GM23338 (cell line): Measurements from ENCODE around the gene NHSL1. TPM values are rescaled to one million over a fixed set of nuclear protein-coding genes. Genes with fewer than 3 reads are reported as not detected.

Experiments used
- ATAC-seq: fragments of 200-7000 bp; cut with Tn5 transposase; 3 replicates; pipeline ENCODE4 v1.9.1; 2020
- DNase-seq: peaks from one replicate; pipeline ENCODE4 v3.0.0-alpha.2; 2015; ENCODE audit warnings: low spot score
- H2AFZ ChIP-seq: fragments of 200-600 bp; sonication (generic); 2 replicates; pipeline ENCODE4 v1.8.0; 2016; ENCODE audit warnings: antibody characterized with exemption, mild to moderate bottlenecking, moderate library complexity
- H3F3A ChIP-seq: fragments of 200-600 bp; sonication (generic); replicated peaks from 2 replicates; pipeline ENCODE4 v1.8.0; 2017; ENCODE audit warnings: antibody characterized with exemption, mixed run types, low read depth
- H3K27ac ChIP-seq: fragments of 200-600 bp; sonication (generic); 2 replicates; pipeline ENCODE4 v1.6.1; 2016; ENCODE audit warnings: low read depth
- H3K27me3 ChIP-seq: fragments of 200-600 bp; sonication (generic); 2 replicates; pipeline ENCODE4 v1.8.0; 2016; ENCODE audit warnings: mild to moderate bottlenecking, mixed run types, moderate library complexity; ENCODE audit not compliant: insufficient read depth
- H3K36me3 ChIP-seq: fragments of 200-600 bp; sonication (generic); 2 replicates; pipeline ENCODE4 v1.8.0; 2016; ENCODE audit warnings: mild to moderate bottlenecking; ENCODE audit not compliant: insufficient read depth
- H3K4me1 ChIP-seq: fragments of 200-600 bp; sonication (generic); 2 replicates; pipeline ENCODE4 v1.8.0; 2016; ENCODE audit warnings: mild to moderate bottlenecking, moderate library complexity; ENCODE audit not compliant: insufficient read depth
- H3K4me2 ChIP-seq: fragments of 200-600 bp; sonication (generic); 2 replicates; pipeline ENCODE4 v1.7.1; 2017; ENCODE audit warnings: mixed run types
- H3K4me3 ChIP-seq: fragments of 200-600 bp; sonication (generic); 2 replicates; pipeline ENCODE4 v1.6.1; 2016; ENCODE audit warnings: mixed run types
- H3K79me2 ChIP-seq: fragments of 200-600 bp; sonication (generic); replicated peaks from 2 replicates; pipeline ENCODE4 v1.8.0; 2017; ENCODE audit warnings: mild to moderate bottlenecking; ENCODE audit not compliant: insufficient read depth
- H3K9me2 ChIP-seq: fragments of 200-600 bp; sonication (generic); 2 replicates; pipeline ENCODE4 v1.8.0; 2017; ENCODE audit not compliant: insufficient read depth
- H4K20me1 ChIP-seq: fragments of 200-600 bp; sonication (generic); replicated peaks from 2 replicates; pipeline ENCODE4 v1.8.0; 2017; ENCODE audit warnings: mild to moderate bottlenecking; ENCODE audit not compliant: insufficient read depth
- H3K27ac Mint-ChIP-seq: 2 replicates; pipeline ENCODE4 v1.8.0; 2020; ENCODE audit warnings: inconsistent platforms, mild to moderate bottlenecking, moderate library complexity, mixed read lengths
- H3K27me3 Mint-ChIP-seq: 3 replicates; pipeline ENCODE4 v1.8.0; 2022; ENCODE audit warnings: low read depth, mild to moderate bottlenecking, moderate library complexity, mixed read lengths, inconsistent platforms; ENCODE audit not compliant: insufficient read depth, poor library complexity
- H3K36me3 Mint-ChIP-seq: 3 replicates; pipeline ENCODE4 v1.8.0; 2021; ENCODE audit warnings: low read depth, mild to moderate bottlenecking, inconsistent platforms, moderate library complexity, mixed read lengths
- H3K4me1 Mint-ChIP-seq: 3 replicates; pipeline ENCODE4 v1.8.0; 2020; ENCODE audit warnings: mild to moderate bottlenecking, inconsistent platforms, mixed read lengths
- H3K4me3 Mint-ChIP-seq: 3 replicates; pipeline ENCODE4 v1.8.0; 2021; ENCODE audit warnings: moderate library complexity, mild to moderate bottlenecking, inconsistent platforms, mixed read lengths
- H3K9me3 Mint-ChIP-seq: 3 replicates; pipeline ENCODE4 v1.8.0; 2020; ENCODE audit warnings: moderate library complexity, mild to moderate bottlenecking, inconsistent platforms, mixed read lengths
- CREB1 ChIP-seq: fragments of 250-450 bp; sonication (Bioruptor Pico); IDR thresholded peaks from 2 replicates; pipeline ENCODE4 v1.5.0; 2020; ENCODE audit warnings: low read depth, mild to moderate bottlenecking, moderate library complexity
- EZH2 ChIP-seq: fragments of 200-600 bp; sonication (generic); IDR thresholded peaks from one replicate; pipeline ENCODE4 v1.8.0; 2017; ENCODE audit warnings: antibody characterized with exemption, mild to moderate bottlenecking, low read depth; ENCODE audit not compliant: unreplicated experiment
- EZH2phosphoT487 ChIP-seq: fragments of 200-600 bp; sonication (generic); IDR thresholded peaks from one replicate; pipeline ENCODE4 v1.8.1; 2018; ENCODE audit warnings: antibody characterized with exemption; ENCODE audit not compliant: unreplicated experiment
- JUNB ChIP-seq: IDR thresholded peaks from one replicate; pipeline ENCODE4 v1.6.1; 2016; ENCODE audit warnings: antibody characterized with exemption; ENCODE audit not compliant: unreplicated experiment
- NANOG ChIP-seq: IDR thresholded peaks from 2 replicates; pipeline ENCODE4 v1.6.1; 2016; ENCODE audit warnings: antibody characterized with exemption, borderline replicate concordance
- POLR2AphosphoS5 ChIP-seq: IDR thresholded peaks from 2 replicates; pipeline ENCODE4 v1.6.1; 2016; ENCODE audit warnings: antibody characterized with exemption, low read depth
- STAT1 ChIP-seq: IDR thresholded peaks from one replicate; pipeline ENCODE4 v1.6.1; 2016; ENCODE audit warnings: antibody characterized with exemption; ENCODE audit not compliant: unreplicated experiment
- ZNF114 ChIP-seq: fragments of 250-450 bp; sonication (Bioruptor Pico); IDR thresholded peaks from 2 replicates; pipeline ENCODE4 v1.5.0; 2020; ENCODE audit warnings: mild to moderate bottlenecking, moderate library complexity
- ZNF331 ChIP-seq: fragments of 250-450 bp; sonication (Bioruptor Pico); IDR thresholded peaks from 2 replicates; pipeline ENCODE4 v1.5.0; 2020; ENCODE audit warnings: low read depth, mild to moderate bottlenecking, moderate library complexity
- polyA plus RNA-seq: library from polyadenylated mRNA; unstranded; fragments of >200 nt; fragmentation: Nextera tagmentation; extraction: Ambion mirVana; gene quantifications from 2 replicates; pipeline ENCODE4 v1.2.1, GENCODE V29; 2016
- total RNA-seq: library from RNA; depleted of rRNA; stranded (reverse); fragments of >200 nt; shearing (Covaris generic); gene quantifications from 2 replicates; pipeline ENCODE4 v1.2.3, GENCODE V29; 2014
- TF ChIP-seq, protein P1 (sequence below), 2 experiments: fragments of 200-600 bp in 1 of 2; sonication (generic) in 1 of 2; conservative IDR thresholded peaks; 2 replicates each; pipeline versions ENCODE4 v1.5.1 to v1.6.1; 2016 to 2017; ENCODE audit warnings: antibody characterized with exemption in 2 of 2, low read depth in 2 of 2, mild to moderate bottlenecking in 2 of 2, moderate library complexity in 1 of 2
- TF ChIP-seq, protein P2 (sequence below): fragments of 250-450 bp; sonication (Bioruptor Pico); IDR thresholded peaks from 2 replicates; pipeline ENCODE4 v1.5.0; 2020; ENCODE audit warnings: mild to moderate bottlenecking, moderate library complexity
- TF ChIP-seq, protein P3 (sequence below): IDR thresholded peaks from 2 replicates; pipeline ENCODE4 v1.6.1; 2016; ENCODE audit warnings: antibody characterized with exemption
- TF ChIP-seq, protein P4 (sequence below): IDR thresholded peaks from one replicate; pipeline ENCODE4 v1.6.1; 2018; ENCODE audit warnings: antibody characterized with exemption; ENCODE audit not compliant: unreplicated experiment

The NHSL1 gene
- total and polyA plus RNA-seq, 2 experiments from 2014 or later = 11.2 to 24.5 TPM

DNA sequence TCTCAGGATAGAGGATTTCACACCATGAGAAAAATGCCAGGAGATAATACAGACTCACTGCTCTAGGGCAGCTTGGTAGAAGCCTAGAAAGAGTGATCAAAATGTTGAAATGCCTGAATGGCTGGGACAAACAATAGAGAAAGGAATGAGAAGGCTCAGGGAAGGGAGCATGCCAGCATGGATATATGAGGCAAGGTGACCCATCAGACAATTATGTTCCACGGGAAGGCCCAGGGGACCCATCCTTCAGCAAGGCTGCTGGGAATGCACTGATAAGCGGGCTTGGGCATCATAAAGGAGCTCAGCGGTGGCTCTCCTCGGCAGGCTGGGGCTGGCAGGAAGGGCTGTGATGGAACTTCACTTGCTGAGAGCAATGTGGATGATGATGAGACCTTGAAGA is 83.1 kb downstream of the NHSL1 start:
- TF ChIP-seq NANOG (no peak), ZNF331 (CRISPR knock-in tag) (no peak), EZH2phosphoT487 (no peak), CREB1 (CRISPR knock-in tag) (no peak), POLR2AphosphoS5 (no peak), ZNF114 (CRISPR knock-in tag) (no peak), EZH2 (no peak), STAT1 (no peak), JUNB (no peak)
- TF ChIP-seq, protein P1, sequence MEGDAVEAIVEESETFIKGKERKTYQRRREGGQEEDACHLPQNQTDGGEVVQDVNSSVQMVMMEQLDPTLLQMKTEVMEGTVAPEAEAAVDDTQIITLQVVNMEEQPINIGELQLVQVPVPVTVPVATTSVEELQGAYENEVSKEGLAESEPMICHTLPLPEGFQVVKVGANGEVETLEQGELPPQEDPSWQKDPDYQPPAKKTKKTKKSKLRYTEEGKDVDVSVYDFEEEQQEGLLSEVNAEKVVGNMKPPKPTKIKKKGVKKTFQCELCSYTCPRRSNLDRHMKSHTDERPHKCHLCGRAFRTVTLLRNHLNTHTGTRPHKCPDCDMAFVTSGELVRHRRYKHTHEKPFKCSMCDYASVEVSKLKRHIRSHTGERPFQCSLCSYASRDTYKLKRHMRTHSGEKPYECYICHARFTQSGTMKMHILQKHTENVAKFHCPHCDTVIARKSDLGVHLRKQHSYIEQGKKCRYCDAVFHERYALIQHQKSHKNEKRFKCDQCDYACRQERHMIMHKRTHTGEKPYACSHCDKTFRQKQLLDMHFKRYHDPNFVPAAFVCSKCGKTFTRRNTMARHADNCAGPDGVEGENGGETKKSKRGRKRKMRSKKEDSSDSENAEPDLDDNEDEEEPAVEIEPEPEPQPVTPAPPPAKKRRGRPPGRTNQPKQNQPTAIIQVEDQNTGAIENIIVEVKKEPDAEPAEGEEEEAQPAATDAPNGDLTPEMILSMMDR (conservative IDR thresholded peaks at IDR 0.05; ENCODE audit: low read depth in 2 of 2) = no peak
- TF ChIP-seq, protein P2, sequence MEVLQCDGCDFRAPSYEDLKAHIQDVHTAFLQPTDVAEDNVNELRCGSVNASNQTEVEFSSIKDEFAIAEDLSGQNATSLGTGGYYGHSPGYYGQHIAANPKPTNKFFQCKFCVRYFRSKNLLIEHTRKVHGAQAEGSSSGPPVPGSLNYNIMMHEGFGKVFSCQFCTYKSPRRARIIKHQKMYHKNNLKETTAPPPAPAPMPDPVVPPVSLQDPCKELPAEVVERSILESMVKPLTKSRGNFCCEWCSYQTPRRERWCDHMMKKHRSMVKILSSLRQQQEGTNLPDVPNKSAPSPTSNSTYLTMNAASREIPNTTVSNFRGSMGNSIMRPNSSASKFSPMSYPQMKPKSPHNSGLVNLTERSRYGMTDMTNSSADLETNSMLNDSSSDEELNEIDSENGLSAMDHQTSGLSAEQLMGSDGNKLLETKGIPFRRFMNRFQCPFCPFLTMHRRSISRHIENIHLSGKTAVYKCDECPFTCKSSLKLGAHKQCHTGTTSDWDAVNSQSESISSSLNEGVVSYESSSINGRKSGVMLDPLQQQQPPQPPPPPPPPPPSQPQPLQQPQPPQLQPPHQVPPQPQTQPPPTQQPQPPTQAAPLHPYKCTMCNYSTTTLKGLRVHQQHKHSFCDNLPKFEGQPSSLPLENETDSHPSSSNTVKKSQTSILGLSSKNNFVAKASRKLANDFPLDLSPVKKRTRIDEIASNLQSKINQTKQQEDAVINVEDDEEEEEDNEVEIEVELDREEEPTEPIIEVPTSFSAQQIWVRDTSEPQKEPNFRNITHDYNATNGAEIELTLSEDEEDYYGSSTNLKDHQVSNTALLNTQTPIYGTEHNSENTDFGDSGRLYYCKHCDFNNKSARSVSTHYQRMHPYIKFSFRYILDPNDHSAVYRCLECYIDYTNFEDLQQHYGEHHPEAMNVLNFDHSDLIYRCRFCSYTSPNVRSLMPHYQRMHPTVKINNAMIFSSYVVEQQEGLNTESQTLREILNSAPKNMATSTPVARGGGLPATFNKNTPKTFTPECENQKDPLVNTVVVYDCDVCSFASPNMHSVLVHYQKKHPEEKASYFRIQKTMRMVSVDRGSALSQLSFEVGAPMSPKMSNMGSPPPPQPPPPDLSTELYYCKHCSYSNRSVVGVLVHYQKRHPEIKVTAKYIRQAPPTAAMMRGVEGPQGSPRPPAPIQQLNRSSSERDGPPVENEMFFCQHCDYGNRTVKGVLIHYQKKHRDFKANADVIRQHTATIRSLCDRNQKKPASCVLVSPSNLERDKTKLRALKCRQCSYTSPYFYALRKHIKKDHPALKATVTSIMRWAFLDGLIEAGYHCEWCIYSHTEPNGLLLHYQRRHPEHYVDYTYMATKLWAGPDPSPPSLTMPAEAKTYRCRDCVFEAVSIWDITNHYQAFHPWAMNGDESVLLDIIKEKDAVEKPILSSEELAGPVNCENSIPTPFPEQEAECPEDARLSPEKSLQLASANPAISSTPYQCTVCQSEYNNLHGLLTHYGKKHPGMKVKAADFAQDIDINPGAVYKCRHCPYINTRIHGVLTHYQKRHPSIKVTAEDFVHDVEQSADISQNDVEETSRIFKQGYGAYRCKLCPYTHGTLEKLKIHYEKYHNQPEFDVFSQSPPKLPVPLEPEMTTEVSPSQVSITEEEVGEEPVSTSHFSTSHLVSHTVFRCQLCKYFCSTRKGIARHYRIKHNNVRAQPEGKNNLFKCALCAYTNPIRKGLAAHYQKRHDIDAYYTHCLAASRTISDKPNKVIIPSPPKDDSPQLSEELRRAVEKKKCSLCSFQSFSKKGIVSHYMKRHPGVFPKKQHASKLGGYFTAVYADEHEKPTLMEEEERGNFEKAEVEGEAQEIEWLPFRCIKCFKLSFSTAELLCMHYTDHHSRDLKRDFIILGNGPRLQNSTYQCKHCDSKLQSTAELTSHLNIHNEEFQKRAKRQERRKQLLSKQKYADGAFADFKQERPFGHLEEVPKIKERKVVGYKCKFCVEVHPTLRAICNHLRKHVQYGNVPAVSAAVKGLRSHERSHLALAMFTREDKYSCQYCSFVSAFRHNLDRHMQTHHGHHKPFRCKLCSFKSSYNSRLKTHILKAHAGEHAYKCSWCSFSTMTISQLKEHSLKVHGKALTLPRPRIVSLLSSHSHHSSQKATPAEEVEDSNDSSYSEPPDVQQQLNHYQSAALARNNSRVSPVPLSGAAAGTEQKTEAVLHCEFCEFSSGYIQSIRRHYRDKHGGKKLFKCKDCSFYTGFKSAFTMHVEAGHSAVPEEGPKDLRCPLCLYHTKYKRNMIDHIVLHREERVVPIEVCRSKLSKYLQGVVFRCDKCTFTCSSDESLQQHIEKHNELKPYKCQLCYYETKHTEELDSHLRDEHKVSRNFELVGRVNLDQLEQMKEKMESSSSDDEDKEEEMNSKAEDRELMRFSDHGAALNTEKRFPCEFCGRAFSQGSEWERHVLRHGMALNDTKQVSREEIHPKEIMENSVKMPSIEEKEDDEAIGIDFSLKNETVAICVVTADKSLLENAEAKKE (CRISPR knock-in tag) = no peak
- TF ChIP-seq, protein P3, sequence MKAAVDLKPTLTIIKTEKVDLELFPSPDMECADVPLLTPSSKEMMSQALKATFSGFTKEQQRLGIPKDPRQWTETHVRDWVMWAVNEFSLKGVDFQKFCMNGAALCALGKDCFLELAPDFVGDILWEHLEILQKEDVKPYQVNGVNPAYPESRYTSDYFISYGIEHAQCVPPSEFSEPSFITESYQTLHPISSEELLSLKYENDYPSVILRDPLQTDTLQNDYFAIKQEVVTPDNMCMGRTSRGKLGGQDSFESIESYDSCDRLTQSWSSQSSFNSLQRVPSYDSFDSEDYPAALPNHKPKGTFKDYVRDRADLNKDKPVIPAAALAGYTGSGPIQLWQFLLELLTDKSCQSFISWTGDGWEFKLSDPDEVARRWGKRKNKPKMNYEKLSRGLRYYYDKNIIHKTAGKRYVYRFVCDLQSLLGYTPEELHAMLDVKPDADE = no peak
- TF ChIP-seq, protein P4, sequence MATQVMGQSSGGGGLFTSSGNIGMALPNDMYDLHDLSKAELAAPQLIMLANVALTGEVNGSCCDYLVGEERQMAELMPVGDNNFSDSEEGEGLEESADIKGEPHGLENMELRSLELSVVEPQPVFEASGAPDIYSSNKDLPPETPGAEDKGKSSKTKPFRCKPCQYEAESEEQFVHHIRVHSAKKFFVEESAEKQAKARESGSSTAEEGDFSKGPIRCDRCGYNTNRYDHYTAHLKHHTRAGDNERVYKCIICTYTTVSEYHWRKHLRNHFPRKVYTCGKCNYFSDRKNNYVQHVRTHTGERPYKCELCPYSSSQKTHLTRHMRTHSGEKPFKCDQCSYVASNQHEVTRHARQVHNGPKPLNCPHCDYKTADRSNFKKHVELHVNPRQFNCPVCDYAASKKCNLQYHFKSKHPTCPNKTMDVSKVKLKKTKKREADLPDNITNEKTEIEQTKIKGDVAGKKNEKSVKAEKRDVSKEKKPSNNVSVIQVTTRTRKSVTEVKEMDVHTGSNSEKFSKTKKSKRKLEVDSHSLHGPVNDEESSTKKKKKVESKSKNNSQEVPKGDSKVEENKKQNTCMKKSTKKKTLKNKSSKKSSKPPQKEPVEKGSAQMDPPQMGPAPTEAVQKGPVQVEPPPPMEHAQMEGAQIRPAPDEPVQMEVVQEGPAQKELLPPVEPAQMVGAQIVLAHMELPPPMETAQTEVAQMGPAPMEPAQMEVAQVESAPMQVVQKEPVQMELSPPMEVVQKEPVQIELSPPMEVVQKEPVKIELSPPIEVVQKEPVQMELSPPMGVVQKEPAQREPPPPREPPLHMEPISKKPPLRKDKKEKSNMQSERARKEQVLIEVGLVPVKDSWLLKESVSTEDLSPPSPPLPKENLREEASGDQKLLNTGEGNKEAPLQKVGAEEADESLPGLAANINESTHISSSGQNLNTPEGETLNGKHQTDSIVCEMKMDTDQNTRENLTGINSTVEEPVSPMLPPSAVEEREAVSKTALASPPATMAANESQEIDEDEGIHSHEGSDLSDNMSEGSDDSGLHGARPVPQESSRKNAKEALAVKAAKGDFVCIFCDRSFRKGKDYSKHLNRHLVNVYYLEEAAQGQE = no peak
- Histone ChIP-seq H3K4me1 (no peaks in the 10 kb centered on the region), H2AFZ (no peak overlapping the region), H4K20me1 (no peaks in the 10 kb centered on the region; the same call in 1 of the 2 replicates), H3F3A (no peaks in the 10 kb centered on the region), H3K9me2 (no peaks in the 10 kb centered on the region), H3K36me3 (peaks cover 12% of the 10 kb centered on the region), H3K4me2 (no peak overlapping the region), H3K79me2 (no peaks in the 10 kb centered on the region), H3K27me3 (no peaks in the 10 kb centered on the region), H3K27ac (no peak overlapping the region), H3K4me3 (no peak overlapping the region)
- ATAC-seq (no peak), DNase-seq (no peak)
- H3K27ac Mint-ChIP-seq = no peak overlapping the region
- H3K9me3 Mint-ChIP-seq = no peaks in the 10 kb centered on the region
- H3K36me3 Mint-ChIP-seq = peaks cover 49% of the 10 kb centered on the region
- H3K27me3 Mint-ChIP-seq = peaks cover 8% of the 10 kb centered on the region
- H3K4me3 Mint-ChIP-seq = no peak overlapping the region
- no peaks in the 10 kb centered on the region for H3K4me1 Mint-ChIP-seq
